Measurements from ENCODE around the gene DSPP.

The DSPP gene

DNA sequence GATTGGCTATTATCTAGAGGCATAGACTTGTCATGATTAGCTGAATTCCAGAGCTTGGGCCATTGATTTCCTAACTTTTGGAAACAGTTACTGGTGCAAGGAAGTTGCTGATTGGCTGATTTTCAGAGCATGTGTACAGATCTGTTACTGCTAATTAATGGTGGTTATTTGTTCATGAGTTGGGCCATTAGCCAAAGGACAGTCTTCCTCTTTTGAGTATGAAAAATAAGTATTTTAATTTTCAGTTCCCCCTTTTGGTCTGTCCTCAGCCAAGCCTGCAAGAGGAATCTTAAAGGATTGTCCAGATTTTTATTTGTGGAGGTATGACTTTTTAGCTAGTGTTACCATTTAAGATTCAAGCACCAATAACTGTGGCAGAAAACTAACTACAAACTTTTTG is 7.0 kb upstream of the DSPP start:
- Histone ChIP-seq H3K4me3 (ENCODE audit: low read length, poor library complexity, severe bottlenecking) (no peak overlapping the region), H3K27me3 (ENCODE audit: insufficient read depth, low read length, poor library complexity, severe bottlenecking) (no peaks in the 10 kb centered on the region), H3K9me2 (replicated peaks; ENCODE audit: low read depth, low read length) (no peaks in the 10 kb centered on the region), H3F3A (ENCODE audit: low read depth) (no peaks in the 10 kb centered on the region), H3K4me2 (ENCODE audit: low read depth, low read length, poor library complexity, severe bottlenecking) (no peak overlapping the region), H4K20me1 (ENCODE audit: insufficient read depth, low read length, poor library complexity, severe bottlenecking) (no peaks in the 10 kb centered on the region), H3K36me3 (ENCODE audit: insufficient read depth, low read length) (no peaks in the 10 kb centered on the region), H3K4me1 (ENCODE audit: insufficient read depth, low read length, poor library complexity, severe bottlenecking) (no peaks in the 10 kb centered on the region), H2AFZ (ENCODE audit: low read length) (no peak overlapping the region), H3K79me2 (ENCODE audit: insufficient read depth, low read length) (no peaks in the 10 kb centered on the region), H3K9me3 (ENCODE audit: insufficient read depth, low read depth, low read length) (no peaks in the 10 kb centered on the region), H3K9ac (ENCODE audit: low read depth, low read length, poor library complexity, severe bottlenecking) (no peak overlapping the region)
- no peak for TF ChIP-seq EZH2phosphoT487 (IDR thresholded peaks at IDR 0.05; ENCODE audit: borderline replicate concordance)
- TF ChIP-seq, protein P1, sequence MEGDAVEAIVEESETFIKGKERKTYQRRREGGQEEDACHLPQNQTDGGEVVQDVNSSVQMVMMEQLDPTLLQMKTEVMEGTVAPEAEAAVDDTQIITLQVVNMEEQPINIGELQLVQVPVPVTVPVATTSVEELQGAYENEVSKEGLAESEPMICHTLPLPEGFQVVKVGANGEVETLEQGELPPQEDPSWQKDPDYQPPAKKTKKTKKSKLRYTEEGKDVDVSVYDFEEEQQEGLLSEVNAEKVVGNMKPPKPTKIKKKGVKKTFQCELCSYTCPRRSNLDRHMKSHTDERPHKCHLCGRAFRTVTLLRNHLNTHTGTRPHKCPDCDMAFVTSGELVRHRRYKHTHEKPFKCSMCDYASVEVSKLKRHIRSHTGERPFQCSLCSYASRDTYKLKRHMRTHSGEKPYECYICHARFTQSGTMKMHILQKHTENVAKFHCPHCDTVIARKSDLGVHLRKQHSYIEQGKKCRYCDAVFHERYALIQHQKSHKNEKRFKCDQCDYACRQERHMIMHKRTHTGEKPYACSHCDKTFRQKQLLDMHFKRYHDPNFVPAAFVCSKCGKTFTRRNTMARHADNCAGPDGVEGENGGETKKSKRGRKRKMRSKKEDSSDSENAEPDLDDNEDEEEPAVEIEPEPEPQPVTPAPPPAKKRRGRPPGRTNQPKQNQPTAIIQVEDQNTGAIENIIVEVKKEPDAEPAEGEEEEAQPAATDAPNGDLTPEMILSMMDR (conservative IDR thresholded peaks at IDR 0.05; ENCODE audit: low read length), result no peak

- no peak overlapping the region for H2AFZ ChIP-seq (ENCODE audit: low read length)
- H3K4me2 ChIP-seq (ENCODE audit: low read depth, low read length, poor library complexity, severe bottlenecking), result no peak overlapping the region
- no peaks in the 10 kb centered on the region for H3K9me3 ChIP-seq (ENCODE audit: insufficient read depth, low read depth, low read length)
- H3F3A ChIP-seq (ENCODE audit: low read depth), result no peaks in the 10 kb centered on the region
- peaks cover 2% of the 10 kb centered on the region for H3K27me3 ChIP-seq (ENCODE audit: insufficient read depth, low read length, poor library complexity, severe bottlenecking)
- TF ChIP-seq EZH2phosphoT487 (IDR thresholded peaks at IDR 0.05; ENCODE audit: borderline replicate concordance), result no peak
- TF ChIP-seq, protein P1 (conservative IDR thresholded peaks at IDR 0.05; ENCODE audit: low read length), result no peak
- no peaks in the 10 kb centered on the region for H4K20me1 ChIP-seq (ENCODE audit: insufficient read depth, low read length, poor library complexity, severe bottlenecking)
- no peak overlapping the region for H3K4me3 ChIP-seq (ENCODE audit: low read length, poor library complexity, severe bottlenecking)
- H3K36me3 ChIP-seq (ENCODE audit: insufficient read depth, low read length), result no peaks in the 10 kb centered on the region
- H3K9ac ChIP-seq (ENCODE audit: low read depth, low read length, poor library complexity, severe bottlenecking), result no peak overlapping the region
- H3K79me2 ChIP-seq (ENCODE audit: insufficient read depth, low read length), result no peaks in the 10 kb centered on the region
- H3K4me1 ChIP-seq (ENCODE audit: insufficient read depth, low read length, poor library complexity, severe bottlenecking), result no peaks in the 10 kb centered on the region
- no peaks in the 10 kb centered on the region for H3K9me2 ChIP-seq (replicated peaks; ENCODE audit: low read depth, low read length)
Measured at GRCh38 chr4:87614292-87614890, 6.1 kb downstream of the DSPP start.

DNA sequence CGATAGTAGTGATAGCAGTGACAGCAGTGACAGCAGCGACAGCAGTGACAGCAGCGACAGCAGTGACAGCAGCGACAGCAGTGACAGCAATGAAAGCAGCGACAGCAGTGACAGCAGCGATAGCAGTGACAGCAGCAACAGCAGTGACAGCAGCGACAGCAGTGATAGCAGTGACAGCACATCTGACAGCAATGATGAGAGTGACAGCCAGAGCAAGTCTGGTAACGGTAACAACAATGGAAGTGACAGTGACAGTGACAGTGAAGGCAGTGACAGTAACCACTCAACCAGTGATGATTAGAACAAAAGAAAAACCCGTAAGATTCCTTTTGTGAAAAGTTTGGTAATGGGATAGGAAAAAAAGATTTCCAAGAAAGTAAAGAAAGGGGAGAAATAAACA is 7.9 kb downstream of the DSPP start:
- Histone ChIP-seq H3K9me3 (ENCODE audit: insufficient read depth, low read depth, low read length) (no peaks in the 10 kb centered on the region), H3K4me1 (ENCODE audit: insufficient read depth, low read length, poor library complexity, severe bottlenecking) (no peaks in the 10 kb centered on the region), H3K36me3 (ENCODE audit: insufficient read depth, low read length) (no peaks in the 10 kb centered on the region), H3K79me2 (ENCODE audit: insufficient read depth, low read length) (no peaks in the 10 kb centered on the region), H3K27me3 (ENCODE audit: insufficient read depth, low read length, poor library complexity, severe bottlenecking) (peaks cover 12% of the 10 kb centered on the region), H3K4me2 (ENCODE audit: low read depth, low read length, poor library complexity, severe bottlenecking) (no peak overlapping the region), H3K9me2 (replicated peaks; ENCODE audit: low read depth, low read length) (no peaks in the 10 kb centered on the region), H3K9ac (ENCODE audit: low read depth, low read length, poor library complexity, severe bottlenecking) (no peak overlapping the region), H2AFZ (ENCODE audit: low read length) (no peak overlapping the region), H3F3A (ENCODE audit: low read depth) (no peaks in the 10 kb centered on the region), H4K20me1 (ENCODE audit: insufficient read depth, low read length, poor library complexity, severe bottlenecking) (no peaks in the 10 kb centered on the region), H3K4me3 (ENCODE audit: low read length, poor library complexity, severe bottlenecking) (no peak overlapping the region)
- TF ChIP-seq, protein P1 (conservative IDR thresholded peaks at IDR 0.05; ENCODE audit: low read length), result no peak
- TF ChIP-seq EZH2phosphoT487 (IDR thresholded peaks at IDR 0.05; ENCODE audit: borderline replicate concordance), result no peak
